Renal cortex interstitium (tissue), 11 donors: ENCODE data around the gene KMT2C. TPM values are rescaled to one million over a fixed set of nuclear protein-coding genes. Genes with fewer than 3 reads are reported as not detected.
"Not testable (repeated sequence)": the region's sequence is repeated elsewhere in the genome, so short reads cannot be mapped to it uniquely, and the experiment has no call there.

Source experiments
- DNase-seq, 11 donors: peaks; one replicate each; pipeline ENCODE4 v3.0.0-alpha.2; 2013; ENCODE audit warnings: low read depth in 9 of 11, low spot score in 4 of 11; ENCODE audit errors: extremely low read depth in 1 of 11
- polyA plus RNA-seq, 3 donors: library from polyadenylated mRNA; unstranded; fragments of 120-200 nt; gene quantifications; one replicate each; pipeline ENCODE4 v1.2.1, GENCODE V29; 2013; ENCODE audit not compliant: insufficient read length in 3 of 3

The KMT2C gene
- polyA plus RNA-seq, 3 donors = 37.1 to 42.5 (median 39.3) TPM

- DNase-seq = not testable (repeated sequence)
Observed at GRCh38 chr7:152264915-152265314, 170.9 kb downstream of the KMT2C start.

- DNase-seq = not testable (repeated sequence)
Observed at GRCh38 chr7:152262146-152262545, 173.7 kb downstream of the KMT2C start.

- not testable (repeated sequence) for DNase-seq
Observed at GRCh38 chr7:152259645-152260044, 176.2 kb downstream of the KMT2C start.

GRCh38 chr7:152247851-152248250 lies 188.0 kb downstream of the KMT2C start:
- not testable (repeated sequence) for DNase-seq

- DNase-seq = not testable (repeated sequence)
Observed at GRCh38 chr7:152245417-152245816, 190.4 kb downstream of the KMT2C start.

- DNase-seq = not testable (repeated sequence)
Observed at GRCh38 chr7:152243464-152243863, 192.3 kb downstream of the KMT2C start.

- DNase-seq = not testable (repeated sequence)
Observed at GRCh38 chr7:152241301-152241700, 194.5 kb downstream of the KMT2C start.

GRCh38 chr7:152236306-152236705 lies 199.5 kb downstream of the KMT2C start:
- DNase-seq = not testable (repeated sequence)

- not testable (repeated sequence) for DNase-seq
Observed at GRCh38 chr7:152234421-152234820, 201.4 kb downstream of the KMT2C start.

GRCh38 chr7:152231089-152231488 lies 204.7 kb downstream of the KMT2C start:
- DNase-seq = no peak

- DNase-seq = not testable (repeated sequence)
Observed at GRCh38 chr7:152219556-152219955, 216.2 kb downstream of the KMT2C start.

- not testable (repeated sequence) for DNase-seq
Observed at GRCh38 chr7:152208766-152209165, 227.0 kb downstream of the KMT2C start.

- not testable (repeated sequence) for DNase-seq
Observed at GRCh38 chr7:152204417-152204816, 231.4 kb downstream of the KMT2C start.

- no peak for DNase-seq
Observed at GRCh38 chr7:152203095-152203494, 232.7 kb downstream of the KMT2C start.

- no peak for DNase-seq
Observed at GRCh38 chr7:152202056-152202455, 233.7 kb downstream of the KMT2C start.

GRCh38 chr7:152200395-152200794 lies 235.4 kb downstream of the KMT2C start:
- no peak for DNase-seq

- DNase-seq = no peak
Observed at GRCh38 chr7:152196391-152196790, 239.4 kb downstream of the KMT2C start.

- DNase-seq = no peak
Observed at GRCh38 chr7:152193880-152194279, 241.9 kb downstream of the KMT2C start.

GRCh38 chr7:152189061-152189460 lies 246.7 kb downstream of the KMT2C start:
- DNase-seq = no peak

GRCh38 chr7:152185558-152185957 lies 250.2 kb downstream of the KMT2C start:
- no peak for DNase-seq

GRCh38 chr7:152180587-152180986 lies 255.2 kb downstream of the KMT2C start:
- no peak for DNase-seq

- DNase-seq = no peak
Observed at GRCh38 chr7:152180048-152180447, 255.8 kb downstream of the KMT2C start.
